GM23338 (cell line): ENCODE data around the gene LRRC26. TPM values are rescaled to one million over a fixed set of nuclear protein-coding genes. Genes with fewer than 3 reads are reported as not detected.

Experiments used
- ATAC-seq: fragments of 200-7000 bp; cut with Tn5 transposase; 3 replicates; pipeline ENCODE4 v1.9.1; 2020
- DNase-seq: peaks from one replicate; pipeline ENCODE4 v3.0.0-alpha.2; 2015; ENCODE audit warnings: low spot score
- H2AFZ ChIP-seq: fragments of 200-600 bp; sonication (generic); 2 replicates; pipeline ENCODE4 v1.8.0; 2016; ENCODE audit warnings: antibody characterized with exemption, mild to moderate bottlenecking, moderate library complexity
- H3F3A ChIP-seq: fragments of 200-600 bp; sonication (generic); replicated peaks from 2 replicates; pipeline ENCODE4 v1.8.0; 2017; ENCODE audit warnings: antibody characterized with exemption, mixed run types, low read depth
- H3K27ac ChIP-seq: fragments of 200-600 bp; sonication (generic); 2 replicates; pipeline ENCODE4 v1.6.1; 2016; ENCODE audit warnings: low read depth
- H3K27me3 ChIP-seq: fragments of 200-600 bp; sonication (generic); 2 replicates; pipeline ENCODE4 v1.8.0; 2016; ENCODE audit warnings: mild to moderate bottlenecking, mixed run types, moderate library complexity; ENCODE audit not compliant: insufficient read depth
- H3K36me3 ChIP-seq: fragments of 200-600 bp; sonication (generic); 2 replicates; pipeline ENCODE4 v1.8.0; 2016; ENCODE audit warnings: mild to moderate bottlenecking; ENCODE audit not compliant: insufficient read depth
- H3K4me1 ChIP-seq: fragments of 200-600 bp; sonication (generic); 2 replicates; pipeline ENCODE4 v1.8.0; 2016; ENCODE audit warnings: mild to moderate bottlenecking, moderate library complexity; ENCODE audit not compliant: insufficient read depth
- H3K4me2 ChIP-seq: fragments of 200-600 bp; sonication (generic); 2 replicates; pipeline ENCODE4 v1.7.1; 2017; ENCODE audit warnings: mixed run types
- H3K4me3 ChIP-seq: fragments of 200-600 bp; sonication (generic); 2 replicates; pipeline ENCODE4 v1.6.1; 2016; ENCODE audit warnings: mixed run types
- H3K79me2 ChIP-seq: fragments of 200-600 bp; sonication (generic); replicated peaks from 2 replicates; pipeline ENCODE4 v1.8.0; 2017; ENCODE audit warnings: mild to moderate bottlenecking; ENCODE audit not compliant: insufficient read depth
- H3K9me2 ChIP-seq: fragments of 200-600 bp; sonication (generic); 2 replicates; pipeline ENCODE4 v1.8.0; 2017; ENCODE audit not compliant: insufficient read depth
- H4K20me1 ChIP-seq: fragments of 200-600 bp; sonication (generic); replicated peaks from 2 replicates; pipeline ENCODE4 v1.8.0; 2017; ENCODE audit warnings: mild to moderate bottlenecking; ENCODE audit not compliant: insufficient read depth
- H3K27ac Mint-ChIP-seq: 2 replicates; pipeline ENCODE4 v1.8.0; 2020; ENCODE audit warnings: inconsistent platforms, mild to moderate bottlenecking, moderate library complexity, mixed read lengths
- H3K27me3 Mint-ChIP-seq: 3 replicates; pipeline ENCODE4 v1.8.0; 2022; ENCODE audit warnings: low read depth, mild to moderate bottlenecking, moderate library complexity, mixed read lengths, inconsistent platforms; ENCODE audit not compliant: insufficient read depth, poor library complexity
- H3K36me3 Mint-ChIP-seq: 3 replicates; pipeline ENCODE4 v1.8.0; 2021; ENCODE audit warnings: low read depth, mild to moderate bottlenecking, inconsistent platforms, moderate library complexity, mixed read lengths
- H3K4me1 Mint-ChIP-seq: 3 replicates; pipeline ENCODE4 v1.8.0; 2020; ENCODE audit warnings: mild to moderate bottlenecking, inconsistent platforms, mixed read lengths
- H3K4me3 Mint-ChIP-seq: 3 replicates; pipeline ENCODE4 v1.8.0; 2021; ENCODE audit warnings: moderate library complexity, mild to moderate bottlenecking, inconsistent platforms, mixed read lengths
- H3K9me3 Mint-ChIP-seq: 3 replicates; pipeline ENCODE4 v1.8.0; 2020; ENCODE audit warnings: moderate library complexity, mild to moderate bottlenecking, inconsistent platforms, mixed read lengths
- CREB1 ChIP-seq: fragments of 250-450 bp; sonication (Bioruptor Pico); IDR thresholded peaks from 2 replicates; pipeline ENCODE4 v1.5.0; 2020; ENCODE audit warnings: low read depth, mild to moderate bottlenecking, moderate library complexity
- CTCF ChIP-seq, 2 experiments: fragments of 200-600 bp in 1 of 2; sonication (generic) in 1 of 2; conservative IDR thresholded peaks; 2 replicates each; pipeline versions ENCODE4 v1.5.1 to v1.6.1; 2016 to 2017; ENCODE audit warnings: antibody characterized with exemption in 2 of 2, low read depth in 2 of 2, mild to moderate bottlenecking in 2 of 2, moderate library complexity in 1 of 2
- ETS1 ChIP-seq: IDR thresholded peaks from 2 replicates; pipeline ENCODE4 v1.6.1; 2016; ENCODE audit warnings: antibody characterized with exemption
- EZH2 ChIP-seq: fragments of 200-600 bp; sonication (generic); IDR thresholded peaks from one replicate; pipeline ENCODE4 v1.8.0; 2017; ENCODE audit warnings: antibody characterized with exemption, mild to moderate bottlenecking, low read depth; ENCODE audit not compliant: unreplicated experiment
- EZH2phosphoT487 ChIP-seq: fragments of 200-600 bp; sonication (generic); IDR thresholded peaks from one replicate; pipeline ENCODE4 v1.8.1; 2018; ENCODE audit warnings: antibody characterized with exemption; ENCODE audit not compliant: unreplicated experiment
- JUNB ChIP-seq: IDR thresholded peaks from one replicate; pipeline ENCODE4 v1.6.1; 2016; ENCODE audit warnings: antibody characterized with exemption; ENCODE audit not compliant: unreplicated experiment
- NANOG ChIP-seq: IDR thresholded peaks from 2 replicates; pipeline ENCODE4 v1.6.1; 2016; ENCODE audit warnings: antibody characterized with exemption, borderline replicate concordance
- POLR2AphosphoS5 ChIP-seq: IDR thresholded peaks from 2 replicates; pipeline ENCODE4 v1.6.1; 2016; ENCODE audit warnings: antibody characterized with exemption, low read depth
- REST ChIP-seq: IDR thresholded peaks from one replicate; pipeline ENCODE4 v1.6.1; 2018; ENCODE audit warnings: antibody characterized with exemption; ENCODE audit not compliant: unreplicated experiment
- STAT1 ChIP-seq: IDR thresholded peaks from one replicate; pipeline ENCODE4 v1.6.1; 2016; ENCODE audit warnings: antibody characterized with exemption; ENCODE audit not compliant: unreplicated experiment
- ZNF114 ChIP-seq: fragments of 250-450 bp; sonication (Bioruptor Pico); IDR thresholded peaks from 2 replicates; pipeline ENCODE4 v1.5.0; 2020; ENCODE audit warnings: mild to moderate bottlenecking, moderate library complexity
- ZNF331 ChIP-seq: fragments of 250-450 bp; sonication (Bioruptor Pico); IDR thresholded peaks from 2 replicates; pipeline ENCODE4 v1.5.0; 2020; ENCODE audit warnings: low read depth, mild to moderate bottlenecking, moderate library complexity
- polyA plus RNA-seq: library from polyadenylated mRNA; unstranded; fragments of >200 nt; fragmentation: Nextera tagmentation; extraction: Ambion mirVana; gene quantifications from 2 replicates; pipeline ENCODE4 v1.2.1, GENCODE V29; 2016
- total RNA-seq: library from RNA; depleted of rRNA; stranded (reverse); fragments of >200 nt; shearing (Covaris generic); gene quantifications from 2 replicates; pipeline ENCODE4 v1.2.3, GENCODE V29; 2014

Gene LRRC26
- total and polyA plus RNA-seq, 2 experiments from 2014 or later, result 0.21 to 4.3 TPM

- no peak overlapping the region for H3K4me3 ChIP-seq
- H3K79me2 ChIP-seq, result no peaks in the 10 kb centered on the region
- TF ChIP-seq ZNF331 (CRISPR knock-in tag), result no peak
- peak; percentile 30; the same call in 1 of the 2 replicates for TF ChIP-seq POLR2AphosphoS5
- TF ChIP-seq CTCF (conservative IDR thresholded peaks at IDR 0.05; ENCODE audit: low read depth in 2 of 2), result no peak; a peak in 1 of 4 replicates
- TF ChIP-seq NANOG, result no peak
- no peak for TF ChIP-seq REST
- Mint-ChIP-seq H3K36me3 (no peaks in the 10 kb centered on the region; the same call in 1 of the 3 replicates), H3K9me3 (no peaks in the 10 kb centered on the region), H3K4me1 (peaks cover 7% of the 10 kb centered on the region; the same call in 2 of the 3 replicates), H3K27me3 (no peaks in the 10 kb centered on the region), H3K27ac (no peak overlapping the region), H3K4me3 (peak overlapping the region; percentile 39; the same call in 1 of the 3 replicates)
- H3K4me1 ChIP-seq, result 0 out of 2 replicates have a peak, but pooled peaks cover 3% of the 10 kb centered on the region
- no peaks in the 10 kb centered on the region; the same call in 1 of the 2 replicates for H4K20me1 ChIP-seq
- peak; percentile 89 for DNase-seq
- peaks cover 3% of the 10 kb centered on the region; the same call in 1 of the 2 replicates for H3K27me3 ChIP-seq
- no peaks in the 10 kb centered on the region for H3K36me3 ChIP-seq
- H3K4me2 ChIP-seq, result 0 out of 2 replicates have a peak overlapping the region, but pooled peaks have one; percentile 38
- H3K27ac ChIP-seq, result 0 out of 2 replicates have a peak overlapping the region, but pooled peaks have one; percentile 32
- ATAC-seq, result peak; percentile 66
- H3K9me2 ChIP-seq, result no peaks in the 10 kb centered on the region
- 0 out of 2 replicates have a peak, but pooled peaks cover 3% of the 10 kb centered on the region for H3F3A ChIP-seq
- H2AFZ ChIP-seq, result no peak overlapping the region
These were observed 47.7 kb upstream of the LRRC26 start for GRCh38 chr9:137217276-137218211.

- peaks cover 7% of the 10 kb centered on the region; the same call in 2 of the 3 replicates for H3K4me1 Mint-ChIP-seq
- H4K20me1 ChIP-seq, result no peaks in the 10 kb centered on the region; the same call in 1 of the 2 replicates
- H3F3A ChIP-seq, result 0 out of 2 replicates have a peak, but pooled peaks cover 3% of the 10 kb centered on the region
- no peaks in the 10 kb centered on the region for H3K36me3 ChIP-seq
- no peak overlapping the region for H3K4me2 ChIP-seq
- H3K27me3 ChIP-seq, result no peaks in the 10 kb centered on the region
- no peak overlapping the region for H3K4me3 Mint-ChIP-seq
- H3K27ac Mint-ChIP-seq, result no peak overlapping the region
- H3K4me1 ChIP-seq, result 0 out of 2 replicates have a peak, but pooled peaks cover 3% of the 10 kb centered on the region
- no peaks in the 10 kb centered on the region for H3K27me3 Mint-ChIP-seq
- no peaks in the 10 kb centered on the region for H3K79me2 ChIP-seq
- no peaks in the 10 kb centered on the region for H3K9me2 ChIP-seq
- DNase-seq (no peak), ATAC-seq (no peak)
- no peak overlapping the region for H3K27ac ChIP-seq
- no peak overlapping the region for H3K4me3 ChIP-seq
- no peaks in the 10 kb centered on the region; the same call in 1 of the 3 replicates for H3K36me3 Mint-ChIP-seq
- no peak overlapping the region for H2AFZ ChIP-seq
- H3K9me3 Mint-ChIP-seq, result no peaks in the 10 kb centered on the region
- TF ChIP-seq EZH2 (no peak), CREB1 (CRISPR knock-in tag) (no peak), ZNF331 (CRISPR knock-in tag) (no peak), ZNF114 (CRISPR knock-in tag) (no peak), ETS1 (no peak), NANOG (no peak), STAT1 (no peak), EZH2phosphoT487 (no peak), JUNB (no peak)
These were observed 46.5 kb upstream of the LRRC26 start for GRCh38 chr9:137216188-137216965.
